H1 (cell line): ENCODE results near the gene UBR2. TPM values are rescaled to one million over a fixed set of nuclear protein-coding genes. Genes with fewer than 3 reads are reported as not detected.

Source experiments
- CTCF ChIA-PET: fragments of 300-600 bp; sonication (Branson Sonifier 250); formaldehyde crosslinking; loops from one replicate; lab custom pipeline; 2021; ENCODE audit not compliant: partially characterized antibody; lab: Charles Lee
- POLR2A ChIA-PET: fragments of 300-600 bp; sonication (Branson Sonifier 250); formaldehyde crosslinking; loops from one replicate; lab custom pipeline; 2021; ENCODE audit warnings: inconsistent platforms; ENCODE audit not compliant: partially characterized antibody; lab: Charles Lee
- DNase-seq, 2 experiments: peaks; one replicate each; pipeline versions ENCODE4 v3.0.0 to v3.0.0-alpha.2; 2010 to 2022; ENCODE audit warnings: low spot score in 2 of 2, low read depth in 1 of 2, mixed read lengths in 1 of 2
- FAIRE-seq: peaks from 2 replicates; lab custom pipeline; 2011; peaks lifted over from hg19 to GRCh38; lab: Jason Lieb, UNC
- H2AFZ ChIP-seq: 2 replicates; pipeline ENCODE4 v1.8.1; 2012; ENCODE audit warnings: low read length, inconsistent platforms
- H2AK5ac ChIP-seq: 2 replicates; pipeline ENCODE4 v1.6.1; 2013; ENCODE audit warnings: low read depth, low read length
- H2BK120ac ChIP-seq: replicated peaks from 2 replicates; pipeline ENCODE3; 2013; ENCODE audit warnings: low read depth, low read length, inconsistent platforms
- H2BK12ac ChIP-seq: 2 replicates; pipeline ENCODE4 v1.6.1; 2013; ENCODE audit warnings: low read depth, low read length
- H2BK15ac ChIP-seq: 2 replicates; pipeline ENCODE4 v1.6.1; 2013; ENCODE audit warnings: low read length
- H2BK20ac ChIP-seq: 2 replicates; pipeline ENCODE4 v1.6.1; 2013; ENCODE audit warnings: low read length
- H2BK5ac ChIP-seq: 2 replicates; pipeline ENCODE4 v1.6.1; 2013; ENCODE audit warnings: low read depth, low read length
- H3K14ac ChIP-seq: 2 replicates; pipeline ENCODE4 v1.6.1; 2013; ENCODE audit warnings: inconsistent platforms; ENCODE audit not compliant: insufficient read length
- H3K18ac ChIP-seq: 2 replicates; pipeline ENCODE4 v1.6.1; 2013; ENCODE audit warnings: low read length; ENCODE audit errors: extremely low read depth
- H3K23ac ChIP-seq: 2 replicates; pipeline ENCODE4 v1.6.1; 2013; ENCODE audit warnings: inconsistent platforms; ENCODE audit not compliant: insufficient read length
- H3K23me2 ChIP-seq: 2 replicates; pipeline ENCODE4 v1.6.1; 2013; ENCODE audit warnings: low read depth, low read length
- H3K27ac ChIP-seq: 2 replicates; pipeline ENCODE4 v1.6.1; 2011; ENCODE audit warnings: low read depth, low read length, inconsistent platforms
- H3K27me3 ChIP-seq, 4 experiments: replicated peaks in 1 of 4; 1 replicate in 1 of 4; 2 replicates in 3 of 4; pipeline versions ENCODE4 v1.6.1 to v1.8.1; 2011 to 2013; ENCODE audit warnings: low read length in 3 of 4, mild to moderate bottlenecking in 3 of 4, inconsistent platforms in 2 of 4, mixed read lengths in 2 of 4, moderate library complexity in 1 of 4; ENCODE audit not compliant: control insufficient read depth in 3 of 4, insufficient read depth in 3 of 4; ENCODE audit errors: extremely low read depth in 1 of 4
- H3K36me3 ChIP-seq, 4 experiments: 2 replicates each; pipeline versions ENCODE4 v1.6.1 to v1.8.1; 2011 to 2013; ENCODE audit warnings: mild to moderate bottlenecking in 4 of 4, low read length in 3 of 4, moderate library complexity in 2 of 4, control low read depth in 1 of 4, inconsistent platforms in 1 of 4; ENCODE audit not compliant: insufficient read depth in 4 of 4, control insufficient read depth in 2 of 4
- H3K4ac ChIP-seq: replicated peaks from 2 replicates; pipeline ENCODE3; 2013; ENCODE audit warnings: low read length, low read depth, mixed read lengths, inconsistent platforms; ENCODE audit not compliant: insufficient read length
- H3K4me1 ChIP-seq, 4 experiments: replicated peaks in 1 of 4; 1 replicate in 1 of 4; 2 replicates in 3 of 4; pipeline versions ENCODE4 v1.6.1 to v1.8.1; 2011 to 2013; ENCODE audit warnings: low read length in 3 of 4, inconsistent platforms in 2 of 4, mixed read lengths in 1 of 4; ENCODE audit not compliant: insufficient read depth in 4 of 4, control insufficient read depth in 3 of 4
- H3K4me2 ChIP-seq, 2 experiments: 2 replicates each; pipeline versions ENCODE4 v1.6.1 to v1.8.1; 2011 to 2013; ENCODE audit warnings: low read depth in 2 of 2, low read length in 2 of 2, control low read depth in 1 of 2, inconsistent platforms in 1 of 2, mild to moderate bottlenecking in 1 of 2; ENCODE audit not compliant: insufficient read depth in 1 of 2
- H3K4me3 ChIP-seq, 4 experiments: fragments of 200-600, 300-600 bp in 1 of 4; sonication (generic), shearing (Covaris generic), sonication (Bioruptor Twin) in 1 of 4; 2 replicates each; pipeline versions ENCODE4 v1.5.1 to v1.8.1; 2011 to 2016; ENCODE audit warnings: low read length in 4 of 4, low read depth in 3 of 4, control low read depth in 2 of 4, inconsistent platforms in 2 of 4, mild to moderate bottlenecking in 2 of 4, mixed read lengths in 1 of 4, moderate library complexity in 1 of 4; ENCODE audit not compliant: insufficient read depth in 2 of 4; ENCODE audit errors: extremely low read depth in 1 of 4
- H3K56ac ChIP-seq: replicated peaks from 2 replicates; pipeline ENCODE3; 2013; ENCODE audit warnings: low read depth, mild to moderate bottlenecking, mixed read lengths, low read length, inconsistent platforms; ENCODE audit not compliant: insufficient read length
- H3K79me1 ChIP-seq: 2 replicates; pipeline ENCODE4 v1.6.1; 2013; ENCODE audit warnings: low read depth, low read length, control low read depth
- H3K79me2 ChIP-seq, 2 experiments: 2 replicates each; pipeline versions ENCODE4 v1.6.1 to v1.8.1; 2012 to 2013; ENCODE audit warnings: low read length in 2 of 2, mild to moderate bottlenecking in 2 of 2, inconsistent platforms in 1 of 2; ENCODE audit not compliant: insufficient read depth in 2 of 2, control insufficient read depth in 1 of 2
- H3K9ac ChIP-seq, 4 experiments: replicated peaks in 1 of 4; 1 replicate in 1 of 4; 2 replicates in 3 of 4; pipeline versions ENCODE4 v1.6.1 to v1.8.1; 2011 to 2013; ENCODE audit warnings: low read depth in 3 of 4, low read length in 3 of 4, control low read depth in 2 of 4, mild to moderate bottlenecking in 2 of 4, moderate library complexity in 2 of 4, inconsistent platforms in 1 of 4; ENCODE audit errors: extremely low read depth in 1 of 4
- H3K9me3 ChIP-seq, 2 experiments: 2 replicates each; pipeline versions ENCODE4 v1.6.1 to v1.8.1; 2012 to 2013; ENCODE audit warnings: mild to moderate bottlenecking in 2 of 2, moderate library complexity in 2 of 2, control low read depth in 1 of 2, inconsistent platforms in 1 of 2, low read depth in 1 of 2, low read length in 1 of 2, mixed read lengths in 1 of 2; ENCODE audit not compliant: insufficient read depth in 2 of 2
- H4K20me1 ChIP-seq, 2 experiments: replicated peaks in 1 of 2; 2 replicates each; pipeline versions ENCODE3 to v1.8.1; 2011 to 2013; ENCODE audit warnings: inconsistent platforms in 2 of 2, low read length in 2 of 2, mild to moderate bottlenecking in 1 of 2; ENCODE audit not compliant: insufficient read depth in 2 of 2, control insufficient read depth in 1 of 2
- H4K5ac ChIP-seq: 2 replicates; pipeline ENCODE4 v1.6.1; 2013; ENCODE audit warnings: low read length, low read depth, mixed read lengths, inconsistent platforms; ENCODE audit not compliant: insufficient read length
- H4K8ac ChIP-seq: 2 replicates; pipeline ENCODE4 v1.8.0; 2013; ENCODE audit warnings: mild to moderate bottlenecking, moderate library complexity, low read length, inconsistent platforms; ENCODE audit not compliant: insufficient read depth; ENCODE audit errors: extremely low read depth
- H4K91ac ChIP-seq: replicated peaks from 2 replicates; pipeline ENCODE3; 2013; ENCODE audit warnings: low read length, mixed read lengths, inconsistent platforms; ENCODE audit not compliant: insufficient read length
- POLR2AphosphoS5 ChIP-seq: IDR thresholded peaks from 2 replicates; pipeline ENCODE4 v1.6.1; 2011; ENCODE audit warnings: low read depth, low read length
- WGBS, 2 experiments: shearing (Covaris generic) in 1 of 2; methylation state at CpG; one replicate each; pipeline versions ENCODE4 v1.1.6 to v1.1.7; 2013 to 2015; ENCODE audit warnings: low lambda C conversion rate in 2 of 2, mixed read lengths in 2 of 2, inconsistent platforms in 1 of 2, low coverage in 1 of 2, missing lambda C conversion rate in 1 of 2; ENCODE audit not compliant: insufficient replicate concordance in 2 of 2, insufficient coverage in 1 of 2, insufficient read length in 1 of 2; ENCODE audit errors: extremely low coverage in 1 of 2, missing lambda C conversion rate in 1 of 2; 5-methylcytosine and 5-hydroxymethylcytosine counted together
- polyA plus RNA-seq, 7 experiments: library from polyadenylated mRNA; depleted of rRNA in 3 of 7; stranded (reverse) in 5 of 7; unstranded in 2 of 7; fragments of >200 nt in 5 of 7; fragments of 200-250 nt in 2 of 7; gene quantifications; 1 replicate in 5 of 7; 2 replicates in 1 of 7; 4 replicates in 1 of 7; pipeline versions ENCODE4 v1.2.1 to v1.2.3, GENCODE V29; 2011 to 2013; ENCODE audit warnings: missing spikeins in 2 of 7, mixed read lengths in 2 of 7
- total RNA-seq: library from RNA; stranded (reverse); fragmentation: NEBNext Ultra II Directional; extraction: Animal tissue kit (Norgen Biotek cat#: 25700); gene quantifications from 2 replicates; pipeline ENCODE4 v1.2.1, GENCODE V29; 2021

Gene UBR2
- total and polyA plus RNA-seq, 2 of the 8 experiments (the other 6 are each of a cell fraction or from before 2014, with no cell fraction given) = 6.5 to 19.5 TPM

DNA sequence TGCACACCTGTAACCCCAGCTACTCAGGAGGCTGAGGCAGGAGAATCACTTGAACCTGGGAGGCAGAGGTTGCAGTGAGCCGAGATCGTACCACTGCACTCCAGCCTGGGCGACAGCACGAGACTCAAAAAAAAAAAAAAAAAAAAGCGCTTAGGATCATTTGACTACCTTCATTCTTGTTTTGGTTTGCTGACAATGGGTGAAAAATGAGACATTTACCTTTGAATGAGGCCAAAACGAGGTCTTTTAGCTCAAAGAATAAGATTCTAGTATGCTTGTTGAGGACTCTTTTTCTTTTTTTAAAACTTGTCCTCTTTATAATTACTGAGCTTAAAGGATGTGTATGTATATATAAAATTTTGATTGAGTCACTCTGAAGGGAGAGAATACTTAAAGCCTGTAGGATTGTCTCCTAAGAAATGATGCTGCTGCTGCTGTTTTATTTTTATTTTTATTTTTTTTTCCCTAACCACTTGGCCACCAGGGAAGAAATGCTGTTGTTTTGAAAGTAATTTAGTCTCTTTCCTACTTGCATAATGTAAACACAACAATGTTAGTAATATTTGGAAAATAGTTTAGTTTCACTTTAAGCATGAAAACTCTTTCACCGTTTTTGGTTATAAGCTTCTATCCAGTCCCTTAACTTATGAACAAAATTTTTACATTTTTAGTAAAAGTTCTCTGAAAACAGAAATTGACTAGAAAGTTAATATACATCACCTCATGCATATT is 7.9 kb downstream of the UBR2 start:
- no peak overlapping the region for H2BK12ac ChIP-seq
- H3K27ac ChIP-seq = no peak overlapping the region
- no peak overlapping the region for H2AFZ ChIP-seq
- no peak overlapping the region for H2BK120ac ChIP-seq
- no peak overlapping the region for H3K4ac ChIP-seq
- H3K4me1 ChIP-seq = no peaks in the 10 kb centered on the region; a peak in 1 of 7 replicates
- H4K20me1 ChIP-seq = peaks cover 0 to 3% of the 10 kb centered on the region in 2 experiments
- H2BK20ac ChIP-seq = no peak overlapping the region
- no peak overlapping the region for H3K56ac ChIP-seq
- H4K5ac ChIP-seq = no peak overlapping the region
- H2BK15ac ChIP-seq = no peak overlapping the region
- no peak for TF ChIP-seq POLR2AphosphoS5
- TF ChIP-seq, all 59 proteins: peak for 0
- Histone ChIP-seq H4K91ac (no peak overlapping the region), H3K9ac (no peak overlapping the region), H3K4me2 (no peak overlapping the region), H3K79me1 (no peaks in the 10 kb centered on the region; the same call in 1 of the 2 replicates), H2BK5ac (no peak overlapping the region), H4K8ac (no peak overlapping the region), H2AK5ac (no peak overlapping the region), H3K79me2 (peaks cover 3 to 55% of the 10 kb centered on the region in 2 experiments; a peak in 3 of 4 replicates), H3K9me3 (no peaks in the 10 kb centered on the region), H3K23me2 (no peaks in the 10 kb centered on the region), H3K23ac (no peak overlapping the region), H3K36me3 (peaks cover 0 to 14% (median 0%) of the 10 kb centered on the region in 4 experiments; a peak in 1 of 8 replicates), H3K27me3 (no peaks in the 10 kb centered on the region), H3K14ac (no peak overlapping the region), H3K4me3 (no peak overlapping the region), H3K18ac (no peak overlapping the region)
- FAIRE-seq (no peak), DNase-seq (no peak)
- WGBS, 2 experiments = 77% methylated on average over 7 of the region's 7 CpGs; no CpG with 5 or more reads in 1 of the 2 experiments
- POLR2A ChIA-PET = interaction anchor here (0.9 to 1.1 kb wide), 2 partner anchors 10 to 566 kb away, joined by 3 read pairs; no protein-coding TSS in a partner anchor
- CTCF ChIA-PET = interaction anchor here (0.5 to 1.1 kb wide), 5 partner anchors 15 to 698 kb away, joined by 3 to 4 read pairs (median 3); no protein-coding TSS in a partner anchor
